Measurements from ENCODE around the gene SLC39A1.

SLC39A1 gene

DNA sequence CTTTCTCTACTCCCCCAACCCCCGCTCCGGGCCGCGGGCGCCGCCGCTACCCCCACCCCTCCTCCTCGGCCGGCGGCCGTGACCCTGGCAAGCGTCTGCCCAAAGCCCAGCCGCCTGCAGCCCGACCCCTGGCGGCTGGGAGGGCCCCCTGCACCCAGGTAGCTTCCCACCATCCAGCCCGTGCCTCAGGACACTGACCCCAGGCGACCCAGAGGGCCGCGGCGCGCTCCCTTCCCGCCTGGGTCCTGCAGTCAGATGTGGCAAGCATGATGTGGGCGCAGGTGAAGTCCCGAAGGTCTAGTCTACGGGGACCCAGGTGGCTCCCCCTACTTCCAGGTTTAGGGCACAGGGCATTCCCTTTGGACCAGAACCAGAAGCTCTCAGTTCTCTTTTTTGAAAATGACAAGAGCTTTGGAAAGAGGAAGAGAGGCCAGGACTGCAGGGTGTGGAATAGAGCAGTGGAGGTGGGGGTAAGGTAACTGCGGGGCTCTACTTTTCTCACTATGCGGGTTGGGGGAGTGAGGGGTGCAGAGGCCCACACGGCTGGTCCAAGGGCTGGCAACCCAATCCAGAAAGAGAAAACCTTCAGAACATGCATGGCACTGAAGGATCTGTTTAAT is 16.6 kb downstream of the SLC39A1 start, which contains the start of gene DENND4B:
Gene DENND4B, minus strand, starts transcription at position 97 of the 620 bp plus-strand sequence. CDS start 2,344 bp downstream, outside the sequence.
- DNase-seq = peak; percentile 76
- peak; percentile 76 for ATAC-seq (ENCODE audit: insufficient read depth, low read depth)
- Histone ChIP-seq H2AFZ (ENCODE audit: low read depth, low read length) (peak within 1 kb of the TSS; percentile 73), H3K27me3 (ENCODE audit: insufficient read depth, low read length, poor library complexity) (no peaks in the 10 kb centered on the region), H4K20me1 (ENCODE audit: insufficient read depth, low read length) (peaks cover 10% of the 10 kb centered on the region), H3K4me2 (ENCODE audit: insufficient read depth, low read length) (peak within 1 kb of the TSS; percentile 80), H3K9ac (ENCODE audit: low read depth, low read length) (peak within 1 kb of the TSS; percentile 88), H3K36me3 (ENCODE audit: insufficient read depth, low read length) (peaks cover 68% of the 10 kb centered on the region), H3K4me1 (ENCODE audit: insufficient read depth, low read length) (peaks cover 27% of the 10 kb centered on the region), H3K9me3 (ENCODE audit: insufficient read depth, low read length, severe bottlenecking) (no peaks in the 10 kb centered on the region), H3K79me2 (ENCODE audit: insufficient read depth, low read length) (peaks cover 36% of the 10 kb centered on the region), H3K4me3 (ENCODE audit: low read depth in 1 of 2, low read length in 2 of 2) (peak within 1 kb of the TSS; percentile 75 to 90), H3K27ac (ENCODE audit: low read length) (peak within 1 kb of the TSS; percentile 78)
- TF ChIP-seq EZH2 (IDR thresholded peaks at IDR 0.05; ENCODE audit: borderline replicate concordance, low read depth, low read length, severe bottlenecking) = no peak
- TF ChIP-seq, protein P1, sequence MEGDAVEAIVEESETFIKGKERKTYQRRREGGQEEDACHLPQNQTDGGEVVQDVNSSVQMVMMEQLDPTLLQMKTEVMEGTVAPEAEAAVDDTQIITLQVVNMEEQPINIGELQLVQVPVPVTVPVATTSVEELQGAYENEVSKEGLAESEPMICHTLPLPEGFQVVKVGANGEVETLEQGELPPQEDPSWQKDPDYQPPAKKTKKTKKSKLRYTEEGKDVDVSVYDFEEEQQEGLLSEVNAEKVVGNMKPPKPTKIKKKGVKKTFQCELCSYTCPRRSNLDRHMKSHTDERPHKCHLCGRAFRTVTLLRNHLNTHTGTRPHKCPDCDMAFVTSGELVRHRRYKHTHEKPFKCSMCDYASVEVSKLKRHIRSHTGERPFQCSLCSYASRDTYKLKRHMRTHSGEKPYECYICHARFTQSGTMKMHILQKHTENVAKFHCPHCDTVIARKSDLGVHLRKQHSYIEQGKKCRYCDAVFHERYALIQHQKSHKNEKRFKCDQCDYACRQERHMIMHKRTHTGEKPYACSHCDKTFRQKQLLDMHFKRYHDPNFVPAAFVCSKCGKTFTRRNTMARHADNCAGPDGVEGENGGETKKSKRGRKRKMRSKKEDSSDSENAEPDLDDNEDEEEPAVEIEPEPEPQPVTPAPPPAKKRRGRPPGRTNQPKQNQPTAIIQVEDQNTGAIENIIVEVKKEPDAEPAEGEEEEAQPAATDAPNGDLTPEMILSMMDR (IDR thresholded peaks at IDR 0.05; ENCODE audit: borderline replicate concordance, extremely low read depth, low read length, poor library complexity, severe bottlenecking) = peak; percentile 92

DNA sequence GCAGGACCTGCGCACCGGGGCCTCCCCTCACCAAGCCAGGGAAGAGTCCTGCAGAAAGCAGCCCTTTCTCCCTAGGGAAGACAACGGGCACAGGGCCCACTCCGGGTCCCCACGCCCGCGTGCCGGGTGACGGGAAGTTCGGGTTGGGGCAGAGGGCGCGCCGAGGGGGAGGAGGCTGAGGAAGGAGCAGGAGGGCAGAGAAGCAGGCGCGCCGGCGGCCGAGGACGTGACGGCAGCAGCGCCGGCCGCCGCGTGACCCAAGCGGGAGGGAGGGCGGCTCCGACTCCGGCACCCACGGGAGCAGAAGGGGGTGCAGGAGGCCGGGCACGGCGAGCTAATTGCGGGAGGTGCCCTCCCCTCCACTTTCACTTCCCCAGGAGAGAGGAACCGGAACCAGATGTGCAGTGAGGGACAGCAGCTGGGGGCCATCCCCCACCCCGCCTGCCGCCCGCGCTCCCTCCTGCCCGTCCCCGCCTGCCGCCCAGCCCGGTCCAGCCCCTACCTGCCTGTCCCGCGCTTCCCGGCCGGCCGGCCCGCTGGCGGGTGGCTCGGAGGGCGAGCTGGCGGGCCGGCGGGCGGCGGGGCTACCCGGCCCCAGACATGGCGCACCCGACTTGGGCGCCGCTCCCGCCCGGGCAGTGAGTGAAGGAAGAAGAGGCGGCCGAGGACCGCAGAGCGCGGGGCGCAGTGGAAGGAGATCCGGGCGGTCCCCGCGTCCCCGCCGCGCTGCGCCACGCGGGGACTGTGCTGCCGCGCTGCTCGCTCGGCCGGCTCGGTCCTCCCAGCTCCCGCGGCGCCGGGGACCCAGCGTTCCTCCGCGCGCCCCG is 17.3 kb downstream of the SLC39A1 start:
- Histone ChIP-seq H3K9ac (ENCODE audit: low read depth, low read length) (peak overlapping the region; percentile 88), H3K36me3 (ENCODE audit: insufficient read depth, low read length) (peaks cover 68% of the 10 kb centered on the region), H3K79me2 (ENCODE audit: insufficient read depth, low read length) (peaks cover 36% of the 10 kb centered on the region), H4K20me1 (ENCODE audit: insufficient read depth, low read length) (peaks cover 11% of the 10 kb centered on the region), H3K4me1 (ENCODE audit: insufficient read depth, low read length) (peaks cover 27% of the 10 kb centered on the region), H3K27ac (ENCODE audit: low read length) (peak overlapping the region; percentile 78), H3K4me2 (ENCODE audit: insufficient read depth, low read length) (peak overlapping the region; percentile 80), H3K4me3 (ENCODE audit: low read depth in 1 of 2, low read length in 2 of 2) (peak overlapping the region; percentile 75 to 90), H3K27me3 (ENCODE audit: insufficient read depth, low read length, poor library complexity) (no peaks in the 10 kb centered on the region), H3K9me3 (ENCODE audit: insufficient read depth, low read length, severe bottlenecking) (no peaks in the 10 kb centered on the region), H2AFZ (ENCODE audit: low read depth, low read length) (peak overlapping the region; percentile 73)
- DNase-seq (peak; percentile 68), ATAC-seq (ENCODE audit: insufficient read depth, low read depth) (peak; percentile 52)
- TF ChIP-seq, protein P1 (IDR thresholded peaks at IDR 0.05; ENCODE audit: borderline replicate concordance, extremely low read depth, low read length, poor library complexity, severe bottlenecking) = no peak
- TF ChIP-seq EZH2 (IDR thresholded peaks at IDR 0.05; ENCODE audit: borderline replicate concordance, low read depth, low read length, severe bottlenecking) = no peak

DNA sequence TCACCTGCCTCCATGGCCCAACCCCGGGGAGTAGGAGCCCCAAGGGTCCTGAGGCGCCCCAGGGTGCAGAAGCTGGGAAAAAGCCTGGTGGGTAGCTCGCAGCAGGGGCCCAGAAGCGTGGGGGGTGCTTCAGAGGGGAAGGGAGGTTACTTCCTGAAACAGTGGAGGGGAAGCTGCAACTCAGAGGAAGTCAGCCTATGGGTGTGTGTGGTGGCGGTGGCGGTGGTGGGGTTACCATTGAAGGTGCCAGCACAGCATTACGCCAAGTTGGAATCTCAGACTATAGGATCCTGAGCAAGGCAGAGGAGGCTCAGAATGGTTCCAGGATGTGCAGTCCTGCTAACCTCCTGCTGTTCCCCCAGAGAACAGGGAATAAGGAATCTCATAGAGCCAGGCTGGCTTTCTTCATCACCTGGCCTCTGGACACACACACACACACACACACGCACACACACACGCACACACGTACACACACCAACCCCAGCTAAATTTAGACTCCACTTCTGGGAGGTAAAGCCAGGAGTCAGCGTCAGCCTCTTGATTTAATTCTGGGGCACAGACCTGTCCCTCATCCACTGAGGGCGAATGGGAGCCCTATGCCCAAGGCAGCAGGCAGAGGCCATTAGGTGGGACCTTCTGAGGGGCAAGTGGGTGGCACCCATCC is 18.1 kb downstream of the SLC39A1 start:
- peak overlapping the region; percentile 78 for H3K27ac ChIP-seq (ENCODE audit: low read length)
- H3K27me3 ChIP-seq (ENCODE audit: insufficient read depth, low read length, poor library complexity) = no peaks in the 10 kb centered on the region
- no peaks in the 10 kb centered on the region for H3K9me3 ChIP-seq (ENCODE audit: insufficient read depth, low read length, severe bottlenecking)
- ATAC-seq (ENCODE audit: insufficient read depth, low read depth) (peak; percentile 82), DNase-seq (peak; percentile 84)
- peaks cover 27% of the 10 kb centered on the region for H3K4me1 ChIP-seq (ENCODE audit: insufficient read depth, low read length)
- peaks cover 36% of the 10 kb centered on the region for H3K79me2 ChIP-seq (ENCODE audit: insufficient read depth, low read length)
- TF ChIP-seq, protein P1 (IDR thresholded peaks at IDR 0.05; ENCODE audit: borderline replicate concordance, extremely low read depth, low read length, poor library complexity, severe bottlenecking) = no peak
- TF ChIP-seq EZH2 (IDR thresholded peaks at IDR 0.05; ENCODE audit: borderline replicate concordance, low read depth, low read length, severe bottlenecking) = no peak
- H4K20me1 ChIP-seq (ENCODE audit: insufficient read depth, low read length) = peaks cover 14% of the 10 kb centered on the region
- peak overlapping the region; percentile 88 for H3K9ac ChIP-seq (ENCODE audit: low read depth, low read length)
- peak overlapping the region; percentile 75 to 90 for H3K4me3 ChIP-seq (ENCODE audit: low read depth in 1 of 2, low read length in 2 of 2)
- H3K4me2 ChIP-seq (ENCODE audit: insufficient read depth, low read length) = peak overlapping the region; percentile 80
- peak overlapping the region; percentile 73 for H2AFZ ChIP-seq (ENCODE audit: low read depth, low read length)
- H3K36me3 ChIP-seq (ENCODE audit: insufficient read depth, low read length) = peaks cover 68% of the 10 kb centered on the region
